HEK293 (cell line): ENCODE measurements around the gene PRKCZ.

Experiments
- CTCF ChIA-PET: fragments of 350-600 bp; formaldehyde crosslinking; extraction: SDS; loops from one replicate; lab custom pipeline; 2021; ENCODE audit warnings: antibody characterized with exemption; lab: Yijun Ruan, JAX
- POLR2A ChIA-PET: fragments of 300-600 bp; formaldehyde crosslinking; extraction: SDS; loops from one replicate; lab custom pipeline; 2020; ENCODE audit warnings: antibody characterized with exemption, inconsistent platforms; lab: Yijun Ruan, JAX
- H3K27ac ChIP-seq: fragments of 200-500 bp; sonication (Bioruptor generic); 2 replicates; pipeline ENCODE4 v1.5.1; 2014; ENCODE audit warnings: low read depth, low read length, control low read depth, inconsistent platforms; ENCODE audit errors: extremely low read depth
- H3K36me3 ChIP-seq, 2 experiments: fragments of 200-500 bp in 1 of 2; sonication (Bioruptor generic) in 1 of 2; 1 replicate in 1 of 2; 2 replicates in 1 of 2; pipeline ENCODE4 v1.5.1; 2014 to 2017; ENCODE audit warnings: inconsistent platforms in 2 of 2, low read length in 2 of 2; ENCODE audit not compliant: control insufficient read depth in 2 of 2, insufficient read depth in 1 of 2
- H3K4me1 ChIP-seq: fragments of 200-500 bp; sonication (Bioruptor generic); 2 replicates; pipeline ENCODE4 v1.5.1; 2014; ENCODE audit warnings: mild to moderate bottlenecking, low read length, inconsistent platforms; ENCODE audit not compliant: control insufficient read depth, insufficient read depth
- H3K4me3 ChIP-seq: 2 replicates; pipeline ENCODE4 v1.5.1; 2011; ENCODE audit warnings: low read depth, mild to moderate bottlenecking, control low read depth, low read length, moderate library complexity
- H3K9me3 ChIP-seq: fragments of 200-500 bp; sonication (Bioruptor generic); 2 replicates; pipeline ENCODE4 v1.5.1; 2014; ENCODE audit warnings: low read depth, low read length, inconsistent platforms; ENCODE audit not compliant: control insufficient read depth, insufficient read depth
- ELK4 ChIP-seq: IDR thresholded peaks from 2 replicates; pipeline ENCODE4 v1.6.1; 2011; ENCODE audit warnings: mild to moderate bottlenecking, low read depth, low read length, borderline replicate concordance
- KLF10 ChIP-seq: fragments of 450-650 bp; IDR thresholded peaks from 2 replicates; pipeline ENCODE4 v1.5.1; 2018; ENCODE audit warnings: missing biosample characterization, mild to moderate bottlenecking, missing genetic modification characterization
- PATZ1 ChIP-seq: fragments of 450-650 bp; formaldehyde crosslinking; IDR thresholded peaks from 2 replicates; pipeline ENCODE4 v1.5.1; 2016; ENCODE audit warnings: missing biosample characterization, missing genetic modification characterization
- YY2 ChIP-seq: fragments of 450-650 bp; formaldehyde crosslinking; IDR thresholded peaks from 2 replicates; pipeline ENCODE4 v1.5.1; 2016; ENCODE audit warnings: missing biosample characterization, missing genetic modification characterization
- ZBTB1 ChIP-seq: fragments of 450-650 bp; formaldehyde crosslinking; IDR thresholded peaks from 2 replicates; pipeline ENCODE4 v1.5.1; 2016; ENCODE audit warnings: missing biosample characterization, missing genetic modification characterization
- ZFHX2 ChIP-seq: fragments of 450-650 bp; formaldehyde crosslinking; conservative IDR thresholded peaks from 2 replicates; pipeline ENCODE4 v1.5.1; 2016; ENCODE audit warnings: missing biosample characterization, missing genetic modification characterization
- ZNF112 ChIP-seq: fragments of 450-650 bp; formaldehyde crosslinking; IDR thresholded peaks from 2 replicates; pipeline ENCODE4 v1.5.0; 2017; ENCODE audit warnings: missing biosample characterization, missing genetic modification characterization
- ZNF223 ChIP-seq: fragments of 450-650 bp; formaldehyde crosslinking; IDR thresholded peaks from 2 replicates; pipeline ENCODE4 v1.5.1; 2016; ENCODE audit warnings: missing biosample characterization, missing genetic modification characterization
- ZNF274 ChIP-seq, 2 experiments: fragments of 200-500 bp in 1 of 2; fragments of 450-650 bp in 1 of 2; sonication (Bioruptor generic) in 1 of 2; formaldehyde crosslinking in 1 of 2; IDR thresholded peaks; 2 replicates each; pipeline versions ENCODE4 v1.5.1 to v1.6.1; 2014 to 2016; ENCODE audit warnings: borderline replicate concordance in 1 of 2, inconsistent platforms in 1 of 2, low read length in 1 of 2, missing biosample characterization in 1 of 2, missing genetic modification characterization in 1 of 2
- ZNF335 ChIP-seq: fragments of 450-650 bp; formaldehyde crosslinking; conservative IDR thresholded peaks from 2 replicates; pipeline ENCODE4 v1.5.1; 2016; ENCODE audit warnings: missing biosample characterization, missing genetic modification characterization
- ZNF341 ChIP-seq: fragments of 450-650 bp; formaldehyde crosslinking; IDR thresholded peaks from 2 replicates; pipeline ENCODE4; 2016; ENCODE audit warnings: low read depth, missing biosample characterization, missing genetic modification characterization
- ZNF362 ChIP-seq: fragments of 450-650 bp; formaldehyde crosslinking; IDR thresholded peaks from 2 replicates; pipeline ENCODE4 v1.5.1; 2016; ENCODE audit warnings: missing biosample characterization, missing genetic modification characterization
- ZNF510 ChIP-seq: fragments of 450-650 bp; formaldehyde crosslinking; IDR thresholded peaks from 2 replicates; pipeline ENCODE4 v1.5.1; 2018; ENCODE audit warnings: mild to moderate bottlenecking, missing genetic modification characterization, missing biosample characterization; ENCODE audit not compliant: insufficient replicate concordance
- ZNF514 ChIP-seq: fragments of 450-650 bp; formaldehyde crosslinking; IDR thresholded peaks from 2 replicates; pipeline ENCODE4 v1.5.1; 2016; ENCODE audit warnings: missing biosample characterization, missing genetic modification characterization
- ZNF623 ChIP-seq: fragments of 450-650 bp; formaldehyde crosslinking; IDR thresholded peaks from 2 replicates; pipeline ENCODE4 v1.5.1; 2016; ENCODE audit warnings: missing biosample characterization, missing genetic modification characterization
- ZNF660 ChIP-seq: fragments of 450-650 bp; IDR thresholded peaks from 2 replicates; pipeline ENCODE4 v1.5.1; 2018; ENCODE audit warnings: missing biosample characterization, mild to moderate bottlenecking, missing genetic modification characterization
- ZNF707 ChIP-seq: fragments of 450-650 bp; formaldehyde crosslinking; IDR thresholded peaks from 2 replicates; pipeline ENCODE4 v1.5.1; 2016; ENCODE audit warnings: missing biosample characterization, missing genetic modification characterization
- TF ChIP-seq, protein P1 (sequence below): fragments of 450-650 bp; formaldehyde crosslinking; IDR thresholded peaks from 2 replicates; pipeline ENCODE4 v1.5.1; 2016; ENCODE audit warnings: missing biosample characterization, missing genetic modification characterization
- TF ChIP-seq, protein P2 (sequence below): fragments of 450-650 bp; formaldehyde crosslinking; IDR thresholded peaks from 2 replicates; pipeline ENCODE4 v1.5.1; 2016; ENCODE audit warnings: missing biosample characterization, missing genetic modification characterization
- TF ChIP-seq, protein P3 (sequence below): fragments of 450-650 bp; formaldehyde crosslinking; IDR thresholded peaks from 2 replicates; pipeline ENCODE4 v1.5.1; 2017; ENCODE audit warnings: missing biosample characterization, missing genetic modification characterization
- TF ChIP-seq, protein P4 (sequence below): sonication (generic); formaldehyde crosslinking; IDR thresholded peaks from 2 replicates; pipeline ENCODE4 v1.8.1; 2022; ENCODE audit warnings: mild to moderate bottlenecking, moderate library complexity, missing genetic modification reagents
- TF ChIP-seq, protein P5 (sequence below): fragments of 450-650 bp; formaldehyde crosslinking; IDR thresholded peaks from 2 replicates; pipeline ENCODE4 v1.5.1; 2016; ENCODE audit warnings: missing biosample characterization, missing genetic modification characterization, low read depth

Gene PRKCZ

DNA sequence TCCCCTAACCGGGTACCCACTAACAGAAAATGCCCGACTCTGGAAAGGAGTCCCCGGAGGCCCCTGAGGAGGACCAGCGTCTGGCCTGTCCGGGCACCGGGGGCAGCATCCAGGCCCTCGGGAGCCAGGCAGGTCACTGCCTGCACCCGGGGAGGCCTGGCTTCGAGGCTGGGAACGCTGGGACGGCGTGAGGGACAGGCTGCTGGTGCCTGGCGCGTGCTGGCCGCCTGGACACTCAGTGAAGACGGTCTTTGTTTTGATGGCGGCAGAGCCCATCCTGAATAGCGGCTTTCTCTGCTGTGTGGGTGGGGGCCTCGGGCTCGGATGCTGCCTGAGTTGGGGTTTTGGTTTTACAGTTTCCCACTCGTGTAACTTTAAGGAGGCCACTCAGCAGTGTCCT lies 37.6 kb downstream of the PRKCZ start (continued):
- TF ChIP-seq ZNF362 (tag by site-specific recombination) (no peak), ZNF660 (tag by site-specific recombination) (no peak)

GRCh38 chr1:2088458-2088857 lies 38.2 kb downstream of the PRKCZ start:
- H3K4me3 ChIP-seq: no peak overlapping the region
- TF ChIP-seq ZBTB1 (tag by site-specific recombination) (no peak), PATZ1 (no peak), ZNF112 (no peak), KLF10 (tag by site-specific recombination) (no peak), ZNF707 (tag by site-specific recombination) (no peak), ZNF223 (tag by site-specific recombination) (no peak), ZNF341 (tag by site-specific recombination) (no peak), ZFHX2 (tag by site-specific recombination) (no peak), ZNF623 (tag by site-specific recombination) (no peak), YY2 (no peak), ZNF514 (tag by site-specific recombination) (no peak), ZNF335 (tag by site-specific recombination) (no peak)
- TF ChIP-seq, protein P1, sequence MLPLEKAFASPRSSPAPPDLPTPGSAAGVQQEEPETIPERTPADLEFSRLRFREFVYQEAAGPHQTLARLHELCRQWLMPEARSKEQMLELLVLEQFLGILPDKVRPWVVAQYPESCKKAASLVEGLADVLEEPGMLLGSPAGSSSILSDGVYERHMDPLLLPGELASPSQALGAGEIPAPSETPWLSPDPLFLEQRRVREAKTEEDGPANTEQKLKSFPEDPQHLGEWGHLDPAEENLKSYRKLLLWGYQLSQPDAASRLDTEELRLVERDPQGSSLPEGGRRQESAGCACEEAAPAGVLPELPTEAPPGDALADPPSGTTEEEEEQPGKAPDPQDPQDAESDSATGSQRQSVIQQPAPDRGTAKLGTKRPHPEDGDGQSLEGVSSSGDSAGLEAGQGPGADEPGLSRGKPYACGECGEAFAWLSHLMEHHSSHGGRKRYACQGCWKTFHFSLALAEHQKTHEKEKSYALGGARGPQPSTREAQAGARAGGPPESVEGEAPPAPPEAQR: no peak
- TF ChIP-seq, protein P2, sequence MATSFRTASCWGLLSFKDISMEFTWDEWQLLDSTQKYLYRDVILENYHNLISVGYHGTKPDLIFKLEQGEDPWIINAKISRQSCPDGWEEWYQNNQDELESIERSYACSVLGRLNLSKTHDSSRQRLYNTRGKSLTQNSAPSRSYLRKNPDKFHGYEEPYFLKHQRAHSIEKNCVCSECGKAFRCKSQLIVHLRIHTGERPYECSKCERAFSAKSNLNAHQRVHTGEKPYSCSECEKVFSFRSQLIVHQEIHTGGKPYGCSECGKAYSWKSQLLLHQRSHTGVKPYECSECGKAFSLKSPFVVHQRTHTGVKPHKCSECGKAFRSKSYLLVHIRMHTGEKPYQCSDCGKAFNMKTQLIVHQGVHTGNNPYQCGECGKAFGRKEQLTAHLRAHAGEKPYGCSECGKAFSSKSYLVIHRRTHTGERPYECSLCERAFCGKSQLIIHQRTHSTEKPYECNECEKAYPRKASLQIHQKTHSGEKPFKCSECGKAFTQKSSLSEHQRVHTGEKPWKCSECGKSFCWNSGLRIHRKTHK (tag by site-specific recombination): no peak
- H3K4me1 ChIP-seq: no peaks in the 10 kb centered on the region
- no peak overlapping the region for H3K27ac ChIP-seq
- POLR2A ChIA-PET: no interaction called here
- CTCF ChIA-PET: interaction anchor here (0.6 kb wide), 1 partner anchor 332 kb away, joined by 3 read pairs; no protein-coding TSS in a partner anchor
- peaks cover 0 to 3% of the 10 kb centered on the region in 2 experiments; a peak in 1 of 3 replicates for H3K36me3 ChIP-seq
- no peaks in the 10 kb centered on the region for H3K9me3 ChIP-seq

DNA sequence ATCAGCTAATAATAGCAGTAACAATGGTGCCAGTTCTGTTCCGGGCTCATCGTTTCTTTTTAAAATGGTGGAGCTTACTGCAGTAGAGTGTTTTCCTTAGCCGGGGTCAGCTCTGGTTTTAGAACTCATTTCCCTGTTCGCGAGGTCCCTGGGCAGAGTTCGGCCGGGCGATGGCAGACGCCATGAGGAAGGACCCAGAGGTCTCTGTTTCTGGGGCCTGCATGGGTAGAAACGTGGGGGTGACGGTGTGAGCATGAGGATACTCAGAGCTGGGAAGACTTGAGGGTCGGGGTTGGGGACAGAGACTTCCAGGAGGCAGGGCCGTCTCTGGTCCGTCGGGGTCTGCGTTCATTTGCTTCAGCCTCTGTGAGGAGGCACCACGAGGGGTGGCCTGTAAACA lies 38.8 kb downstream of the PRKCZ start:
- CTCF ChIA-PET: interaction anchor here (0.6 to 0.7 kb wide), 3 partner anchors 87 to 476 kb away, joined by 3 to 5 read pairs (median 5); no protein-coding TSS in a partner anchor
- Histone ChIP-seq H3K27ac (no peak overlapping the region), H3K9me3 (no peaks in the 10 kb centered on the region), H3K4me3 (no peak overlapping the region), H3K4me1 (no peaks in the 10 kb centered on the region), H3K36me3 (peaks cover 0 to 3% of the 10 kb centered on the region in 2 experiments; a peak in 1 of 3 replicates)
- POLR2A ChIA-PET: no interaction called here
- TF ChIP-seq, protein P3, sequence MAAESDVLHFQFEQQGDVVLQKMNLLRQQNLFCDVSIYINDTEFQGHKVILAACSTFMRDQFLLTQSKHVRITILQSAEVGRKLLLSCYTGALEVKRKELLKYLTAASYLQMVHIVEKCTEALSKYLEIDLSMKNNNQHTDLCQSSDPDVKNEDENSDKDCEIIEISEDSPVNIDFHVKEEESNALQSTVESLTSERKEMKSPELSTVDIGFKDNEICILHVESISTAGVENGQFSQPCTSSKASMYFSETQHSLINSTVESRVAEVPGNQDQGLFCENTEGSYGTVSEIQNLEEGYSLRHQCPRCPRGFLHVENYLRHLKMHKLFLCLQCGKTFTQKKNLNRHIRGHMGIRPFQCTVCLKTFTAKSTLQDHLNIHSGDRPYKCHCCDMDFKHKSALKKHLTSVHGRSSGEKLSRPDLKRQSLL: no peak
- TF ChIP-seq ZNF274 (IDR thresholded peaks at IDR 0.05; ENCODE audit: low read length) (no peak), ZNF274 (tag by site-specific recombination; IDR thresholded peaks at IDR 0.05; ENCODE audit: borderline replicate concordance) (no peak), ELK4 (no peak), ZNF510 (no peak)
- TF ChIP-seq, protein P4, sequence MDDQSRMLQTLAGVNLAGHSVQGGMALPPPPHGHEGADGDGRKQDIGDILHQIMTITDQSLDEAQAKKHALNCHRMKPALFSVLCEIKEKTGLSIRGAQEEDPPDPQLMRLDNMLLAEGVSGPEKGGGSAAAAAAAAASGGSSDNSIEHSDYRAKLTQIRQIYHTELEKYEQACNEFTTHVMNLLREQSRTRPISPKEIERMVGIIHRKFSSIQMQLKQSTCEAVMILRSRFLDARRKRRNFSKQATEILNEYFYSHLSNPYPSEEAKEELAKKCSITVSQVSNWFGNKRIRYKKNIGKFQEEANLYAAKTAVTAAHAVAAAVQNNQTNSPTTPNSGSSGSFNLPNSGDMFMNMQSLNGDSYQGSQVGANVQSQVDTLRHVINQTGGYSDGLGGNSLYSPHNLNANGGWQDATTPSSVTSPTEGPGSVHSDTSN (CRISPR knock-in tag): no peak
- TF ChIP-seq, protein P5, sequence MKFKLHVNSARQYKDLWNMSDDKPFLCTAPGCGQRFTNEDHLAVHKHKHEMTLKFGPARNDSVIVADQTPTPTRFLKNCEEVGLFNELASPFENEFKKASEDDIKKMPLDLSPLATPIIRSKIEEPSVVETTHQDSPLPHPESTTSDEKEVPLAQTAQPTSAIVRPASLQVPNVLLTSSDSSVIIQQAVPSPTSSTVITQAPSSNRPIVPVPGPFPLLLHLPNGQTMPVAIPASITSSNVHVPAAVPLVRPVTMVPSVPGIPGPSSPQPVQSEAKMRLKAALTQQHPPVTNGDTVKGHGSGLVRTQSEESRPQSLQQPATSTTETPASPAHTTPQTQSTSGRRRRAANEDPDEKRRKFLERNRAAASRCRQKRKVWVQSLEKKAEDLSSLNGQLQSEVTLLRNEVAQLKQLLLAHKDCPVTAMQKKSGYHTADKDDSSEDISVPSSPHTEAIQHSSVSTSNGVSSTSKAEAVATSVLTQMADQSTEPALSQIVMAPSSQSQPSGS (tag by site-specific recombination): no peak
